ENCODE results near the gene NSMCE4A. TPM values are rescaled to one million over a fixed set of nuclear protein-coding genes. Genes with fewer than 3 reads are reported as not detected.
"Not testable (repeated sequence)": the region's sequence is repeated elsewhere in the genome, so short reads cannot be mapped to it uniquely, and the experiment has no call there.

NSMCE4A gene, protein sequence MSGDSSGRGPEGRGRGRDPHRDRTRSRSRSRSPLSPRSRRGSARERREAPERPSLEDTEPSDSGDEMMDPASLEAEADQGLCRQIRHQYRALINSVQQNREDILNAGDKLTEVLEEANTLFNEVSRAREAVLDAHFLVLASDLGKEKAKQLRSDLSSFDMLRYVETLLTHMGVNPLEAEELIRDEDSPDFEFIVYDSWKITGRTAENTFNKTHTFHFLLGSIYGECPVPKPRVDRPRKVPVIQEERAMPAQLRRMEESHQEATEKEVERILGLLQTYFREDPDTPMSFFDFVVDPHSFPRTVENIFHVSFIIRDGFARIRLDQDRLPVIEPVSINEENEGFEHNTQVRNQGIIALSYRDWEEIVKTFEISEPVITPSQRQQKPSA
- total RNA-seq = 10 to 100 TPM; 63.9 to 96.8 (median 82.0) TPM

DNA sequence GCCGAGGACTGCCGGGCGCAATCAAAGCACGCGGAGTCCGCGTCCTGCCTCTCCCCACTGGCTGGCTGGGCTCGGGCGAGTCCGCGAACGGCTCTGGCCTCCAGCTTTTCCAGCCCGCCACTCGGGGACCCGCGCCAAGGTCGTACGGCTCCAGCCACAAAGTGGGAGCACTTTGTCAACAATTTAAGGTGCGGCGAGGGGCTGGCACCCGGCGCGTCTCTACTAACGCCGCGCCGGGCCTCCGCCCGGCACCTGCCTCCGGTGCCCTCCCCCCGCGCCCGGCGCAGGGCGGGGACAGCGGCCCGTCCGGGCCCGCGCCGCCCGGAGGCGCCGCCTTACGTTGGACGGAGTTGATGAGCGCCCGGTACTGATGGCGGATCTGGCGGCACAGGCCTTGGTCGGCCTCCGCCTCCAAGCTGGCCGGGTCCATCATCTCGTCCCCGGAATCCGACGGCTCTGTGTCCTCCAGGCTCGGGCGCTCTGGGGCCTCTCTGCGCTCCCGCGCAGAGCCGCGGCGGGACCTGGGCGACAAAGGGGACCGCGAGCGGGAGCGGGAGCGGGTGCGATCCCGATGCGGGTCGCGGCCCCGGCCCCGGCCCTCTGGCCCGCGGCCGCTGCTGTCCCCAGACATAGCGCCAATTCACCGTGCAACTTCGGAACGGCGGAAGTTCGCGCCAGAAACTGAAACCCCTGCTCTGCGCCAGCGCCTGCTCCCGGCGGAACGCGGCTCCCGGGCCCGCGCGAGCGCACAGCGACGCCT is at the start of gene NSMCE4A:
TSS of gene NSMCE4A (minus strand) at position 683 of the 760 bp plus-strand sequence. CDS start at position 631, 52 bp downstream.
- WGBS = no CpG with 5 or more reads among the region's 101 CpGs
- H3K4me1 ChIP-seq = peaks cover 19 to 35% (median 34%) of the 10 kb centered on the region in 4 donors
- intact Hi-C loops (cut with DNase I) = loop anchor here (5.0 to 10.0 kb wide), 4 partner anchors 47 to 280 kb away; partner anchors contain the start of gene ATE1
- peak within 1 kb of the TSS; percentile 75 to 96 (median 90) for H3K4me3 ChIP-seq
- peak within 1 kb of the TSS; percentile 95 to 99 (median 99) for H3K27ac ChIP-seq (replicated peaks in 1 of 4)
- H3K36me3 ChIP-seq = peaks cover 8 to 20% (median 14%) of the 10 kb centered on the region in 4 donors
- H3K9me3 ChIP-seq = no peaks in the 10 kb centered on the region
- H3K27me3 ChIP-seq = no peaks in the 10 kb centered on the region
- DNase-seq (ENCODE audit: extremely low spot score) = no peak
- TF ChIP-seq POLR2A (IDR thresholded peaks at IDR 0.05; ENCODE audit: low read depth) (peak; percentile 8), EP300 (IDR thresholded peaks at IDR 0.05) (no peak), POLR2AphosphoS5 (IDR thresholded peaks at IDR 0.05) (peak; percentile 52 to 65)
- TF ChIP-seq, protein P1, sequence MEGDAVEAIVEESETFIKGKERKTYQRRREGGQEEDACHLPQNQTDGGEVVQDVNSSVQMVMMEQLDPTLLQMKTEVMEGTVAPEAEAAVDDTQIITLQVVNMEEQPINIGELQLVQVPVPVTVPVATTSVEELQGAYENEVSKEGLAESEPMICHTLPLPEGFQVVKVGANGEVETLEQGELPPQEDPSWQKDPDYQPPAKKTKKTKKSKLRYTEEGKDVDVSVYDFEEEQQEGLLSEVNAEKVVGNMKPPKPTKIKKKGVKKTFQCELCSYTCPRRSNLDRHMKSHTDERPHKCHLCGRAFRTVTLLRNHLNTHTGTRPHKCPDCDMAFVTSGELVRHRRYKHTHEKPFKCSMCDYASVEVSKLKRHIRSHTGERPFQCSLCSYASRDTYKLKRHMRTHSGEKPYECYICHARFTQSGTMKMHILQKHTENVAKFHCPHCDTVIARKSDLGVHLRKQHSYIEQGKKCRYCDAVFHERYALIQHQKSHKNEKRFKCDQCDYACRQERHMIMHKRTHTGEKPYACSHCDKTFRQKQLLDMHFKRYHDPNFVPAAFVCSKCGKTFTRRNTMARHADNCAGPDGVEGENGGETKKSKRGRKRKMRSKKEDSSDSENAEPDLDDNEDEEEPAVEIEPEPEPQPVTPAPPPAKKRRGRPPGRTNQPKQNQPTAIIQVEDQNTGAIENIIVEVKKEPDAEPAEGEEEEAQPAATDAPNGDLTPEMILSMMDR (IDR thresholded peaks at IDR 0.05) = no peak

DNA sequence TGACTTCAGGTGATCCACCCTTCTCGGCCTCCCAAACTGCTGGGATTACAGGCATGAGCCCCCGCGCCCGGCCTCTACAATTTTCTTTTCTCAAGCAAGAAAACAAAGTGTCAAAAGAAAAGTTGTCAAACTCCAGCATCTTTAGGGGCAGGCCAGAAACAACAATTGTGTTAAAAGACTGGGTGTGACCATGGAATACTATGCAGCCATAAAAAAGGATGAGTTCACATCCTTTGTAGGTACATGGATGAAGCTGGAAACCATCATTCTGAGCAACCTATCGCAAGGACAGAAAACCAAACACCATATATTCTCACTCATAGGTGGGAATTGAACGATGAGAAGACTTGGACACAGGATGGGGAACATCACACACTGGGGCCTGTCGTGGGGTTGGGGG is 48.2 kb upstream of the NSMCE4A start:
- 97% methylated on average over 7 of the region's 7 CpGs for WGBS
- H3K36me3 ChIP-seq = peaks cover 0 to 12% (median 0%) of the 10 kb centered on the region in 4 donors
- H3K27ac ChIP-seq (replicated peaks in 1 of 4) = peak overlapping the region; percentile 83 to 88 (median 85)
- H3K4me3 ChIP-seq; DNase-seq (ENCODE audit: extremely low spot score); H3K27me3 ChIP-seq; H3K9me3 ChIP-seq; intact Hi-C loops (cut with DNase I): not testable (repeated sequence)
- H3K4me1 ChIP-seq = peaks cover 5 to 56% (median 34%) of the 10 kb centered on the region in 4 donors

DNA sequence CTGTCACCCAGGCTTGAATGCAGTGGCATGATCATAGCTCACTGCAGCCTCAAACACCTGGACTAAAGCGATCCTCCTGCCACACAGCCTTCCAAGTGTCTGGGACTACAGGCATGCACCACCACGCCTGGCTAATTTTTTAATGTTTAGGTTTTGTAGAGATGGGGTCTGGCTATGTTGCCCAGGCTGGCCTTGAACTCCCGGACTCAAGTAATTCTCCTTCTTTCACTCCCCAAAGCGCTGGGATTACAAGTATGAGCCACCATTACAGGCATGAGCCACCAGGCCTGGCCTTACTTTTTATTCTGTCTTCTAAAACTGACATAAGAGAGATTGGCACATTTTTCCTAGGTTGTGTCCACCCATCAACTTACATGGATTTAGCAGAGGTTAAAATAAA is 47.3 kb upstream of the NSMCE4A start:
- TF ChIP-seq POLR2AphosphoS5 (IDR thresholded peaks at IDR 0.05) (no peak), EP300 (IDR thresholded peaks at IDR 0.05) (no peak), POLR2A (IDR thresholded peaks at IDR 0.05; ENCODE audit: low read depth) (no peak)
- TF ChIP-seq, protein P1 (IDR thresholded peaks at IDR 0.05) = no peak
- Histone ChIP-seq H3K36me3 (peaks cover 0 to 12% (median 0%) of the 10 kb centered on the region in 4 donors), H3K9me3 (no peaks in the 10 kb centered on the region), H3K4me3 (peak overlapping the region; percentile 37 to 43 (median 40)), H3K27ac (replicated peaks in 1 of 4) (peak overlapping the region; percentile 83 to 88 (median 85)), H3K27me3 (no peaks in the 10 kb centered on the region), H3K4me1 (peaks cover 5 to 52% (median 36%) of the 10 kb centered on the region in 4 donors)
- WGBS = 64% methylated on average over 4 of the region's 4 CpGs
- intact Hi-C loops (cut with DNase I) = no loop called here
- no peak for DNase-seq (ENCODE audit: extremely low spot score)

DNA sequence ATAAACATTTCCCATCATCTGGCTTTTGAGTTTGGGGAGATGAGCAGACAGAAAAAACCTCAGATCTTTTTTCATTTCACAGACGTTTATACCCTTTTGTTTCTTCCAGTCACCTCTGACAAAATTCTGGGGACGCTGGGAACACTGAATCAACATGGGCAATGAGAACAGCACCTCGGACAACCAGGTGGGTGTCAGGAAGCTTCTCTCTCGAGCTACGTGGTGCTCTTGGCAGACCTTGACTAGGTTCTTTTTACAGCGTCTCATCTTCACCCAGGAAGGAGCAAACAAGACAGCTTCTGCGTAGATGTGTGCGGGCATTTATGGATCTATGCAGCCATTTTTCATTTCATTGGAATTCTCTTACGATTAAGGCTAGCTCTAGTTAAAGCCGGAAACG is 46.8 kb upstream of the NSMCE4A start:
- 31% methylated on average over 11 of the region's 11 CpGs for WGBS
- Histone ChIP-seq H3K27me3 (no peaks in the 10 kb centered on the region), H3K9me3 (no peaks in the 10 kb centered on the region), H3K4me1 (peaks cover 5 to 48% (median 35%) of the 10 kb centered on the region in 4 donors), H3K27ac (replicated peaks in 1 of 4) (peak overlapping the region; percentile 83 to 88 (median 85)), H3K36me3 (peaks cover 0 to 12% (median 0%) of the 10 kb centered on the region in 4 donors), H3K4me3 (peak overlapping the region; percentile 37 to 43 (median 40))
- TF ChIP-seq, protein P1 (IDR thresholded peaks at IDR 0.05) = no peak
- TF ChIP-seq POLR2AphosphoS5 (IDR thresholded peaks at IDR 0.05) = peak in 1 of 2 donors; percentile 42
- DNase-seq (ENCODE audit: extremely low spot score) = no peak
- intact Hi-C loops (cut with DNase I) = no loop called here

DNA sequence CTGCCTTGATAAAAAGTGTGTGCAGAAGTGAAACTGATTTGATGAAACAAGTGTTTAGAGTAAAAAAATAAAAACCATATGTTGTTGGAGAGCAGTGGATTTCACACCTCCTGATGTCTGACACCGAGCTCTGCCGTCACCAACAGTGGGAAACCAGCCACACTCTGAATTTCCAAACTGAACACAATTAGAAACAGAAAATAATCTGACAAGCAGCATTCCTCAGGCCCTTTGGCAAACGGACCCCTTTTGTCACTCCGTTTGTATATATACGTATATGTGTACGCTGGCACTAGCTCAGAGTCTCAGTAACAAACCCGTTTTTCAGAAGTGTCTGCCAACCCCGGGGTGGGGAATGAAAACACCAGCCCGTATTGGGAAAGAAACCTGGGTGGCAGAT is 46.4 kb upstream of the NSMCE4A start:
- peak; percentile 46 to 51 for TF ChIP-seq POLR2AphosphoS5 (IDR thresholded peaks at IDR 0.05)
- TF ChIP-seq EP300 (IDR thresholded peaks at IDR 0.05) = no peak
- peak overlapping the region; percentile 37 to 43 (median 40) for H3K4me3 ChIP-seq
- peaks cover 5 to 43% (median 33%) of the 10 kb centered on the region in 4 donors for H3K4me1 ChIP-seq
- H3K36me3 ChIP-seq = peaks cover 0 to 12% (median 0%) of the 10 kb centered on the region in 4 donors
- H3K9me3 ChIP-seq = no peaks in the 10 kb centered on the region
- H3K27ac ChIP-seq (replicated peaks in 1 of 4) = peak overlapping the region; percentile 83 to 88 (median 85)
- no peak for DNase-seq (ENCODE audit: extremely low spot score)
- 8% methylated on average over 9 of the region's 9 CpGs for WGBS
- intact Hi-C loops (cut with DNase I) = no loop called here
- no peaks in the 10 kb centered on the region for H3K27me3 ChIP-seq

All from esophagus muscularis mucosa (tissue), 4 donors.